Psoas muscle (tissue), 8 donors: ENCODE results near the gene ADGRL1. TPM values are rescaled to one million over a fixed set of nuclear protein-coding genes. Genes with fewer than 3 reads are reported as not detected.

ENCODE experiments used
- ATAC-seq, 4 donors: fragments of 200-7000 bp; cut with Tn5 transposase; one replicate each; pipeline ENCODE4 v1.9.1; 2020; ENCODE audit warnings: moderate library complexity in 3 of 4, mild to moderate bottlenecking in 2 of 4
- DNase-seq, 2 donors: peaks; one replicate each; pipeline ENCODE4 v3.0.0-alpha.2; 2020
- H3K27ac ChIP-seq: fragments of 200-600 bp; one replicate; pipeline ENCODE4 v1.8.0; 2022
- H3K27me3 ChIP-seq, 3 donors: fragments of 200-600 bp in 1 of 3; one replicate each; pipeline versions ENCODE4 v1.6.1 to v1.8.0; 2013 to 2022; ENCODE audit warnings: low read length in 2 of 3, mild to moderate bottlenecking in 2 of 3, moderate library complexity in 1 of 3; ENCODE audit not compliant: insufficient read depth in 3 of 3
- H3K36me3 ChIP-seq, 2 donors: fragments of 200-600 bp in 1 of 2; one replicate each; pipeline versions ENCODE4 v1.6.1 to v1.8.0; 2013 to 2022; ENCODE audit warnings: low read depth in 1 of 2, mild to moderate bottlenecking in 1 of 2, moderate library complexity in 1 of 2; ENCODE audit not compliant: insufficient read depth in 1 of 2
- H3K4me1 ChIP-seq: fragments of 200-600 bp; one replicate; pipeline ENCODE4 v1.8.0; 2022
- H3K4me3 ChIP-seq: fragments of 200-600 bp; one replicate; pipeline ENCODE4 v1.8.0; 2022; ENCODE audit warnings: mild to moderate bottlenecking
- H3K9me3 ChIP-seq: fragments of 200-600 bp; one replicate; pipeline ENCODE4 v1.8.0; 2022
- WGBS, 3 donors: extraction: QIAGEN DNeasy Blood & Tissue Kit; methylation state at CpG; one replicate each; pipeline versions ENCODE4 v1.1.6 to v1.1.7; 2013; 5-methylcytosine and 5-hydroxymethylcytosine counted together
- intact Hi-C, 2 donors: fragments of 100-400 bp; cut with DNase I; formaldehyde crosslinking; loops; one replicate each; pipeline versions ENCODE4 v1.11.0 to v1.14.2; 2022
- polyA plus RNA-seq, 3 donors: library from polyadenylated mRNA; stranded (reverse); fragments of 200-250 nt; gene quantifications; one replicate each; pipeline ENCODE4 v1.2.3, GENCODE V29; 2013
- total RNA-seq, 4 donors: library from RNA; stranded (reverse); fragmentation: NEBNext Ultra II Directional in 2 of 4; extraction: Animal tissue kit (Norgen Biotek cat#: 25700) in 2 of 4; gene quantifications; one replicate each; pipeline versions ENCODE4 v1.2.1 to v1.2.4, GENCODE V29; 2021 to 2023
- TF ChIP-seq, protein P1 (sequence below): fragments of 200-600 bp; IDR thresholded peaks from one replicate; pipeline ENCODE4 v1.8.0; 2022; ENCODE audit warnings: antibody characterized with exemption
- donor health status: healthy with polysubstance abuse.
- donor health status: DM: no; HTN: no; CAD: no; lungs with moderate emphysema.
- donor health status: Bipolar disorder and iron deficiency.
- donor health status: healthy.
- donor health status: DM: yes; HTN: yes; CAD: no.
- donor health status: DM: no; HTN: no; CAD: no.
- donor health status: DM: no; HTN: no; CAD: no.
- donor health status: DM: yes; HTN: yes; CAD: no.

The ADGRL1 gene
- total and polyA plus RNA-seq, 7 donors = 0.38 to 2.6 (median 1.7) TPM

GRCh38 chr19:14105680-14106079, 100.3 kb downstream of the ADGRL1 start:
- intact Hi-C loops = no loop called here
- TF ChIP-seq, protein P1, sequence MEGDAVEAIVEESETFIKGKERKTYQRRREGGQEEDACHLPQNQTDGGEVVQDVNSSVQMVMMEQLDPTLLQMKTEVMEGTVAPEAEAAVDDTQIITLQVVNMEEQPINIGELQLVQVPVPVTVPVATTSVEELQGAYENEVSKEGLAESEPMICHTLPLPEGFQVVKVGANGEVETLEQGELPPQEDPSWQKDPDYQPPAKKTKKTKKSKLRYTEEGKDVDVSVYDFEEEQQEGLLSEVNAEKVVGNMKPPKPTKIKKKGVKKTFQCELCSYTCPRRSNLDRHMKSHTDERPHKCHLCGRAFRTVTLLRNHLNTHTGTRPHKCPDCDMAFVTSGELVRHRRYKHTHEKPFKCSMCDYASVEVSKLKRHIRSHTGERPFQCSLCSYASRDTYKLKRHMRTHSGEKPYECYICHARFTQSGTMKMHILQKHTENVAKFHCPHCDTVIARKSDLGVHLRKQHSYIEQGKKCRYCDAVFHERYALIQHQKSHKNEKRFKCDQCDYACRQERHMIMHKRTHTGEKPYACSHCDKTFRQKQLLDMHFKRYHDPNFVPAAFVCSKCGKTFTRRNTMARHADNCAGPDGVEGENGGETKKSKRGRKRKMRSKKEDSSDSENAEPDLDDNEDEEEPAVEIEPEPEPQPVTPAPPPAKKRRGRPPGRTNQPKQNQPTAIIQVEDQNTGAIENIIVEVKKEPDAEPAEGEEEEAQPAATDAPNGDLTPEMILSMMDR = no peak
- H3K36me3 ChIP-seq = peaks cover 3 to 67% of the 10 kb centered on the region in 2 donors

GRCh38 chr19:14103310-14103709, 102.7 kb downstream of the ADGRL1 start:
- ATAC-seq (peak in 2 of 4 donors; percentile 21 to 36), DNase-seq (no peak)
- no peaks in the 10 kb centered on the region for H3K9me3 ChIP-seq
- no peak overlapping the region for H3K4me3 ChIP-seq
- TF ChIP-seq, protein P1 = no peak
- H3K27me3 ChIP-seq = no peaks in the 10 kb centered on the region
- intact Hi-C loops = no loop called here
- no peak overlapping the region for H3K27ac ChIP-seq
- 76 to 85% (median 84%) methylated on average over 1 of the region's 1 CpG for WGBS, 3 donors
- peaks cover 13% of the 10 kb centered on the region for H3K4me1 ChIP-seq
- H3K36me3 ChIP-seq = peaks cover 3 to 91% of the 10 kb centered on the region in 2 donors

More at GRCh38 chr19:14105680-14106079, 100.3 kb downstream of the ADGRL1 start:
- Histone ChIP-seq H3K27ac (peak overlapping the region; percentile 81), H3K27me3 (no peaks in the 10 kb centered on the region), H3K4me1 (peaks cover 13% of the 10 kb centered on the region), H3K9me3 (no peaks in the 10 kb centered on the region), H3K4me3 (no peak overlapping the region)
- no peak for ATAC-seq
- DNase-seq = no peak
- WGBS, 3 donors = 73 to 86% (median 73%) methylated on average over 8 of the region's 8 CpGs

DNA sequence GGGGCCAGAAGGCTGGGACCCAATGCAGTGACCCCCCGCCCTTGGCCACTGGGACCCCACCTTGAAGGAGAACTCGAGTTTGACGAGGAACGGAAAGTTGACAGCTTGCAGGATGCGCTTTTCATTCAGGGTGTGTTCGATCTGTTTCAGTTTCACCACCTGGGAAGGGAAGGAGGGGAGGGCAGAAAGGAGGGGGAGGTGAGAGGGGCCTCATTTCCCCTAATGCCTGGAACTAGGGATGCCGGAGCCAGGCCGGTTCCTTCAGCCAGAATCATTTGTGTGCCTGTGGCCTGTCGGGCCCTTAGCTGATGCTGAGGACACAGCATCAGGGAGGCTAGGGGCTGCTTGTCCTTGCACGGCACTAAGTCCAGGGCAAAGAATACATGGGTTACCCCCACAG, 103.2 kb downstream of the ADGRL1 start:
- peak overlapping the region; percentile 27 for H3K27ac ChIP-seq
- peaks cover 9% of the 10 kb centered on the region for H3K4me1 ChIP-seq
- ATAC-seq = no peak
- H3K27me3 ChIP-seq = no peaks in the 10 kb centered on the region
- intact Hi-C loops = no loop called here
- H3K4me3 ChIP-seq = no peak overlapping the region
- no peaks in the 10 kb centered on the region for H3K9me3 ChIP-seq
- peaks cover 3 to 97% of the 10 kb centered on the region in 2 donors for H3K36me3 ChIP-seq
- TF ChIP-seq, protein P1 = no peak
- 83 to 89% (median 85%) methylated on average over 10 of the region's 10 CpGs for WGBS, 3 donors
- DNase-seq = no peak

- intact Hi-C loops = no loop called here
- H3K36me3 ChIP-seq = peaks cover 3 to 98% of the 10 kb centered on the region in 2 donors
- WGBS, 3 donors = 60 to 64% (median 62%) methylated on average over 11 of the region's 11 CpGs
- TF ChIP-seq, protein P1 = no peak
- H3K4me1 ChIP-seq = peaks cover 3% of the 10 kb centered on the region
- ATAC-seq (peak in 3 of 4 donors; percentile 17 to 23 (median 19)), DNase-seq (no peak)
- H3K27ac ChIP-seq = peak overlapping the region; percentile 27
- no peaks in the 10 kb centered on the region for H3K9me3 ChIP-seq
- no peaks in the 10 kb centered on the region for H3K27me3 ChIP-seq
- H3K4me3 ChIP-seq = no peak overlapping the region
These were observed 103.8 kb downstream of the ADGRL1 start for GRCh38 chr19:14102102-14102696.
